NB4 (cell line): Measurements from ENCODE around the gene TEFM.

Experiments used
- MYC ChIP-seq: IDR thresholded peaks from 2 replicates; pipeline ENCODE4 v1.6.1; 2011; ENCODE audit warnings: low read depth, low read length
- POLR2A ChIP-seq: IDR thresholded peaks from 2 replicates; pipeline ENCODE4 v1.6.1; 2011; ENCODE audit warnings: mild to moderate bottlenecking; ENCODE audit not compliant: insufficient read length; ENCODE audit errors: extremely low read depth
- TF ChIP-seq, protein P1 (sequence below): IDR thresholded peaks from one replicate; pipeline ENCODE4 v1.5.1; 2012; ENCODE audit warnings: low read depth, low read length

DNA sequence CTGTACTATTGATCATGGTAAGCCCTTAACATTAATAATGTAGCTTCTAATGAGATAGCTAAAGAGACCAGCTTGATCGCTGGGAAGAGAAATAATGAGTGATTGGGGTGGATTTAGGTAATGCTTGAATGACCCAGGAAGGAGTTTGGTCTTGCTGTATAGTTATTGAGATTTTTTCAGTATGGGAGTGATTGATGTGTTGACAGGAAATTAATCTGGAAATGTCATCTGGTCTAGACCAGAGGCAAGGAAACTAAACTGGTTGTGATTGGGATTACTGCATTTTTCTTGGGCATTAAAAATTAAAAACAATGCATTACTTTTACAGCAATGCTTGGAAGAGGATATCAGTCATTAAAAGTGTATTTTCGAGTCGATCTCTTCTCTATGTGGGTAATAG, 11.8 kb downstream of the TEFM start:
- TF ChIP-seq, protein P1, sequence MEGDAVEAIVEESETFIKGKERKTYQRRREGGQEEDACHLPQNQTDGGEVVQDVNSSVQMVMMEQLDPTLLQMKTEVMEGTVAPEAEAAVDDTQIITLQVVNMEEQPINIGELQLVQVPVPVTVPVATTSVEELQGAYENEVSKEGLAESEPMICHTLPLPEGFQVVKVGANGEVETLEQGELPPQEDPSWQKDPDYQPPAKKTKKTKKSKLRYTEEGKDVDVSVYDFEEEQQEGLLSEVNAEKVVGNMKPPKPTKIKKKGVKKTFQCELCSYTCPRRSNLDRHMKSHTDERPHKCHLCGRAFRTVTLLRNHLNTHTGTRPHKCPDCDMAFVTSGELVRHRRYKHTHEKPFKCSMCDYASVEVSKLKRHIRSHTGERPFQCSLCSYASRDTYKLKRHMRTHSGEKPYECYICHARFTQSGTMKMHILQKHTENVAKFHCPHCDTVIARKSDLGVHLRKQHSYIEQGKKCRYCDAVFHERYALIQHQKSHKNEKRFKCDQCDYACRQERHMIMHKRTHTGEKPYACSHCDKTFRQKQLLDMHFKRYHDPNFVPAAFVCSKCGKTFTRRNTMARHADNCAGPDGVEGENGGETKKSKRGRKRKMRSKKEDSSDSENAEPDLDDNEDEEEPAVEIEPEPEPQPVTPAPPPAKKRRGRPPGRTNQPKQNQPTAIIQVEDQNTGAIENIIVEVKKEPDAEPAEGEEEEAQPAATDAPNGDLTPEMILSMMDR: no peak
- no peak for TF ChIP-seq POLR2A
- TF ChIP-seq MYC: no peak
